HG03135 (cell line): ENCODE results near the gene JARID2.
A peak's percentile ranks its signal among the peaks of the same experiment; 100 is the strongest.

ENCODE experiments used
- ATAC-seq: cut with Tn5 transposase; IDR thresholded peaks from one replicate; pipeline ENCODE4 v1.9.1; 2021; ENCODE audit warnings: mild to moderate bottlenecking, moderate library complexity; ENCODE audit not compliant: unreplicated experiment

JARID2 gene

GRCh38 chr6:15391500-15391899 is 145.6 kb downstream of the JARID2 start:
- ATAC-seq = no peak

GRCh38 chr6:15392182-15392581 is 146.3 kb downstream of the JARID2 start:
- ATAC-seq = no peak

GRCh38 chr6:15393605-15394004 is 147.7 kb downstream of the JARID2 start:
- no peak for ATAC-seq

GRCh38 chr6:15395087-15395486 is 149.2 kb downstream of the JARID2 start:
- ATAC-seq = no peak

GRCh38 chr6:15396808-15397207 is 150.9 kb downstream of the JARID2 start:
- ATAC-seq = no peak

- peak; percentile 46 for ATAC-seq
Measured at GRCh38 chr6:15398633-15399275, 152.9 kb downstream of the JARID2 start.

- no peak for ATAC-seq
Measured at GRCh38 chr6:15399641-15400470, 154.0 kb downstream of the JARID2 start.

- ATAC-seq = no peak
Measured at GRCh38 chr6:15400572-15401004, 154.7 kb downstream of the JARID2 start.

GRCh38 chr6:15401120-15401519 is 155.3 kb downstream of the JARID2 start:
- no peak for ATAC-seq

GRCh38 chr6:15401769-15402250 is 155.9 kb downstream of the JARID2 start:
- ATAC-seq = no peak

GRCh38 chr6:15402406-15403045 is 156.7 kb downstream of the JARID2 start:
- no peak for ATAC-seq

- no peak for ATAC-seq
Measured at GRCh38 chr6:15403094-15403755, 157.4 kb downstream of the JARID2 start.

GRCh38 chr6:15404685-15404980 is 158.8 kb downstream of the JARID2 start:
- ATAC-seq = no peak

- no peak for ATAC-seq
Measured at GRCh38 chr6:15405129-15406068, 159.5 kb downstream of the JARID2 start.

- ATAC-seq = no peak
Measured at GRCh38 chr6:15406452-15406851, 160.6 kb downstream of the JARID2 start.

- ATAC-seq = no peak
Measured at GRCh38 chr6:15408008-15408407, 162.1 kb downstream of the JARID2 start.

- ATAC-seq = no peak
Measured at GRCh38 chr6:15408758-15409157, 162.9 kb downstream of the JARID2 start.

GRCh38 chr6:15409301-15410125 is 163.6 kb downstream of the JARID2 start:
- no peak for ATAC-seq

- ATAC-seq = no peak
Measured at GRCh38 chr6:15410126-15410391, 164.2 kb downstream of the JARID2 start.

GRCh38 chr6:15410752-15411151 is 164.9 kb downstream of the JARID2 start:
- no peak for ATAC-seq
